NCI-H1694 (cell line): ENCODE results near the gene SUDS3.

Experiments
- DNase-seq: peaks from one replicate; lab custom pipeline; 2025; lab: John Stamatoyannopoulos, UW

Gene SUDS3

DNA sequence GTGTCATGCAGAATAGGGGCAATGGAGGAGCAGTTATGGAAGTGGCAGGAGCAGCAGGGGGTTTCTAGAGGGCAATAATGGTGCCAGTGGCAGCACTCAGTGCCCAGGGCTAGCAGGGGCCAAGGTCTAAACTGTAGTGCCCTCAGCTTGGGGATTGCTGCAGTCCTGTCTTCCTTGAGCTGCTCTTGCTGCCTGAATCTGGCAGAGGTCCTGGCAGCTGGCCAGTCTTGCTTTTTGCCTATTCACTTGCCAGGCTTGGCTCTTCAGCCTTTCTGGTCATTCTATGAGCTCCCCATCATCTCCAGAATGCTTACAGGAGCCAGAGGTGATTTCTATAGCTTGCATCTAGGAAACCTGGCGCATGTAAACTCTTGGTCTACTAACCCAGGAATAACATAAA lies 72.0 kb downstream of the SUDS3 start:
- DNase-seq: no peak

DNA sequence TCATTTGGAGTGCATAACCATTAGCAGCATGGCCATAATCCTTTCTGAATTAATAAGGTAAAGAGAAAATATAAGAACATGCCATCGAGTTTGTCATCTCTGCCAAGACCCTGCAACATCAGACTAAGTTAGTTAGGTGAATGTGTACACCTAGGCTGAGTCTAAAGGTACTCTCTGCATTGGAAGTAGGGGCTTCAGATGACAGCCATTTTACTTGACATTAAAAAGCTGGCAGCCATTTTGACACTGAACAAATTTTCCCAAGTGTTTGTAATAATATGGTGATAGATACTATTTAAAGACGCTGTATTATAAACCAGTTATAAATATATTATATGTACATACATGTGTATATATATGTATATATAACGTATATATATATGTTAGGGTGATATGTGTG lies 79.0 kb downstream of the SUDS3 start:
- DNase-seq: no peak

DNA sequence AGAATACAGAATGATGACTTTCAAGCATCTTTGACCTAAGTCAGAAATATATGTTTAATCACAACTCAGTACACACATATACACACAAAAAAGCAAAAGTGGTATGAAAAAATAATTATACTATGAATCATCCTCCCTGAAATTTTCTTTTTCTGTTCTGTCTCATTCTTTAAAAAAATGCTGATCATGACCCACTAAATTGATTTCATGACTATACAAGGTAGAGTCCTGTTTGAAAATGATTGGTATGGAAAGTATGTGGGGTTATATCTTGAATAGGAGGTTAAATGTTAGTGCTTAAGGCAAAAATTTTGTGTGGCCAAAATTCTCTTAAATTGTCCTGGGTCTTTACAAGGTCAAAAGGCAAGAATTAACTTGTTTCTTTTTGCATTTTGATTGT lies 80.4 kb downstream of the SUDS3 start:
- DNase-seq: no peak

DNA sequence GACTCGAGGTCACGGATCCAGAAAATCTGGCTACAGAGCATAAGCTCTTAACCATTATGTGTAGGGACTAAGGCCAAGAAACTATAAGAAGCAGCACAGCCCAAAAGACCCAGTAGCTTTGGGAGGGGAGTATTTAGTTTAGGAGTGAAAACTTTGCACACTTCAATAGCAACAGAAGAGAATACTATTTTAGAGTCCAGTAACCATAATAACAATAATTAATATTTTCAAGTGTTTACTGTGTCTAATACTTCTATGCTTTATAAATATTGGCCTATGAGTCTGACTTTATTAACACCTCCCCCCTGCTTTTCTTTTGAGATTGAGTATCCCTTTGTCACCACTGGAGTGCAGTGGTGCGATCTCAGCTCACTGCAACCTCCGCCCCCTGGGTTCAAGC lies 82.8 kb downstream of the SUDS3 start:
- no peak for DNase-seq

DNA sequence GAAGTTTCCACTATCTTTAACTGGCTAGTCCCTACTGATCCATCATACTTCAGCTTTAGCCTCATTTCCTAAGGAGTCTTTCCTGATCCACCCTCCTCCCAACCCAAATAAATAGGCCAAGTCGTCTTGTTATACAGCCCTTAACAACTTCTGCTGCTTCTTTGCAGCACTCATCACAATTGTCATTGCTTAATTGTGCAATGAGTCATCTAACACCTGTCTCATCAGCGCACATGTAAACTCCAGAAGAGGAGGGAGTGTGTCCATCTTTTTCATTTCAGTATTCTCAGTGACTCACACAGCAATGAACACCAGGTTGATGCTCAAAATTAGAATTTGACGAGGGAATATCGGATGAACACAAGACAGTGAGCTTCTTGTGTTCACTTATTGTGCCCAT lies 87.3 kb downstream of the SUDS3 start:
- no peak for DNase-seq

DNA sequence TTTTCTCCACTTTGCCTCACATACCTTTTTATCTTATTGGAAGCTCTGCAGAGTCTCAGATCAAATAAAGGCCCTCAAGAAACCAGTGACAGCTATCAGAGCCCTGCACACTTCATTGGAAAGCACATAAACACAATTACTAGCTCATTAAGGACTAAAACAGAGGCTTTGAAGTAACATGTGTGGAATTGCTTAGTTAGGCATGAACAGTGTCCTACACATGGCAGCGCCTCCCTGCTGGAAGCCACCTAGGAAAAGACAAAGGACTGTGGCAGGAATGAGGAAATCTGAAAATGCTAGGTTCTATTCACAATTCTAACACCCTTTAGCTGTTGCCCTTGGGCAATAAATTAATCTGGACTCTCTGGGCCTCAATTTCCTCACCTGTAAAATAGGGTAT lies 89.4 kb downstream of the SUDS3 start:
- DNase-seq: no peak
